Heart right ventricle (tissue), 16 donors: ENCODE measurements around the gene FOXO3. TPM values are rescaled to one million over a fixed set of nuclear protein-coding genes. Genes with fewer than 3 reads are reported as not detected.

ENCODE experiments used
- ATAC-seq, 8 donors: fragments of 200-7000 bp; cut with Tn5 transposase; one replicate each; pipeline ENCODE4 v1.9.1; 2020; ENCODE audit warnings: mild to moderate bottlenecking in 8 of 8, moderate library complexity in 8 of 8, moderate number of reproducible peaks in 1 of 8
- DNase-seq, 2 donors: peaks; one replicate each; pipeline ENCODE4 v3.0.0-alpha.2; 2020
- H3K27ac ChIP-seq, 10 donors: fragments of 200-600 bp; sonication (generic) in 2 of 10; one replicate each; pipeline versions ENCODE4 v1.5.0 to v1.8.0; 2020 to 2022; ENCODE audit warnings: mild to moderate bottlenecking in 3 of 10
- H3K27me3 ChIP-seq, 7 donors: fragments of 200-600 bp; one replicate each; pipeline ENCODE4 v1.8.0; 2021 to 2022; ENCODE audit warnings: mild to moderate bottlenecking in 2 of 7
- H3K36me3 ChIP-seq, 9 donors: fragments of 200-600 bp; sonication (generic) in 1 of 9; one replicate each; pipeline versions ENCODE4 v1.5.0 to v1.8.0; 2020 to 2022; ENCODE audit warnings: mild to moderate bottlenecking in 2 of 9
- H3K4me1 ChIP-seq, 9 donors: fragments of 200-600 bp; sonication (generic) in 1 of 9; one replicate each; pipeline versions ENCODE4 v1.5.0 to v1.8.0; 2020 to 2022; ENCODE audit warnings: mild to moderate bottlenecking in 4 of 9
- H3K4me3 ChIP-seq, 10 donors: fragments of 200-600 bp; sonication (generic) in 2 of 10; one replicate each; pipeline versions ENCODE4 v1.5.0 to v1.8.0; 2020 to 2022; ENCODE audit warnings: mild to moderate bottlenecking in 7 of 10, moderate library complexity in 2 of 10
- H3K9me3 ChIP-seq, 11 donors: fragments of 200-600 bp in 10 of 11; sonication (generic) in 2 of 11; one replicate each; pipeline versions ENCODE4 v1.5.0 to v1.8.0; 2013 to 2022; ENCODE audit warnings: mild to moderate bottlenecking in 2 of 11, control low read depth in 1 of 11, moderate library complexity in 1 of 11
- WGBS, 2 donors: extraction: QIAGEN DNeasy Blood & Tissue Kit; methylation state at CpG; one replicate each; pipeline ENCODE4 v1.1.7; 2013; ENCODE audit warnings: inconsistent platforms in 1 of 2; 5-methylcytosine and 5-hydroxymethylcytosine counted together
- intact Hi-C, 10 donors: fragments of 100-400 bp; cut with DNase I; formaldehyde crosslinking; loops; one replicate each; pipeline versions ENCODE4 v1.11.1 to v1.14.2; 2022
- polyA plus RNA-seq, 2 donors: library from polyadenylated mRNA; stranded (reverse); fragments of 200-250 nt; gene quantifications; one replicate each; pipeline ENCODE4 v1.2.3, GENCODE V29; 2013
- total RNA-seq, 10 donors: library from RNA; stranded (reverse); fragmentation: NEBNext Ultra II Directional in 3 of 10; extraction: Animal tissue kit (Norgen Biotek cat#: 25700) in 3 of 10; gene quantifications; one replicate each; pipeline versions ENCODE4 v1.2.1 to v1.2.4, GENCODE V29; 2021 to 2023
- TF ChIP-seq, protein P1 (sequence below), 9 donors: fragments of 200-600 bp; sonication (generic) in 2 of 9; IDR thresholded peaks; one replicate each; pipeline versions ENCODE4 v1.5.0 to v1.8.0; 2021 to 2022; ENCODE audit warnings: antibody characterized with exemption in 9 of 9, mild to moderate bottlenecking in 5 of 9, moderate library complexity in 1 of 9
- donor health status: Arrhythmogenic right ventricular cardiomyopathy.
- donor health status: ischemic (EF 13 %, LVEDD 7.1; RV severe dilation, severe dysfunction).
- donor health status: healthy with polysubstance abuse.
- donor health status: DM: no; HTN: yes; CAD: no.
- donor health status: DM: no; HTN: no; CAD: no.
- donor health status: ischemic (EF 25% LVEDD 6.9; RV normal size, moderate dysfunction).
- donor health status: ischemic (EF 25% LVEDD 5.7; RV mildly dilated, moderate dysfunction).
- donor health status: healthy.
- donor health status: DM: yes; HTN: yes; CAD: no.
- donor health status: Ischemic cardiomyopathy.
- donor health status: ischemic (EF 35%, LVEDD 5.7; RV mildly dilated, moderate dysfunction).
- donor health status: nonischemic (EF 11% LVEDD 7.7; RV severe dilation, severe dysfunction).
- donor health status: DM: yes; HTN: yes; CAD: no.
- donor health status: PGD.
- donor health status: ischemic (EF 29% LVEDD 5.4; RV normal size, mild dysfunction).
- donor health status: nonischemic (EF 23%, LVEDD 6.1; RV moderate dilation, normal function).

The FOXO3 gene
- total and polyA plus RNA-seq, 12 donors = 16.8 to 52.6 (median 37.0) TPM

DNA sequence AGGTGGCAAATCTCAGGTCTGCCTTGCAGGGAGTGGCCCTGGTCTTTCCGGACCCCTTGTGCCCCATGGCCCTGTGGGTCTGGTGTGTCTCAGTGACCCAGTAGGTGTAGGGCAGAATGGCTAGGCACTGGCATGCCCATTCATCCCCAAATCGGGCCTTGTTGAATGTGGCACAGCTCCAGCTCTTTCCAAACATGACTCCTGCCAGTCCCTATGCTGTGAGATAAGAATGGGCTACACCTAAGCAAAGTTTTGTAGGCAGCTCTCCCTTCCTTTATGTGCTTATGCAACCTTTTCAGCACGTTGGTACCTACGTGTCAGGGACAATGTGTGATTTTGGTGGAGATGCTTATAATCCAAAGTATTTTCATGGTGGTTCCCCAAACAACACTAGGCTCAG lies 33.9 kb downstream of the FOXO3 start:
- peak overlapping the region in 7 of 10 donors; percentile 13 to 84 (median 34) for H3K27ac ChIP-seq
- intact Hi-C loops = no loop called here
- TF ChIP-seq, protein P1, sequence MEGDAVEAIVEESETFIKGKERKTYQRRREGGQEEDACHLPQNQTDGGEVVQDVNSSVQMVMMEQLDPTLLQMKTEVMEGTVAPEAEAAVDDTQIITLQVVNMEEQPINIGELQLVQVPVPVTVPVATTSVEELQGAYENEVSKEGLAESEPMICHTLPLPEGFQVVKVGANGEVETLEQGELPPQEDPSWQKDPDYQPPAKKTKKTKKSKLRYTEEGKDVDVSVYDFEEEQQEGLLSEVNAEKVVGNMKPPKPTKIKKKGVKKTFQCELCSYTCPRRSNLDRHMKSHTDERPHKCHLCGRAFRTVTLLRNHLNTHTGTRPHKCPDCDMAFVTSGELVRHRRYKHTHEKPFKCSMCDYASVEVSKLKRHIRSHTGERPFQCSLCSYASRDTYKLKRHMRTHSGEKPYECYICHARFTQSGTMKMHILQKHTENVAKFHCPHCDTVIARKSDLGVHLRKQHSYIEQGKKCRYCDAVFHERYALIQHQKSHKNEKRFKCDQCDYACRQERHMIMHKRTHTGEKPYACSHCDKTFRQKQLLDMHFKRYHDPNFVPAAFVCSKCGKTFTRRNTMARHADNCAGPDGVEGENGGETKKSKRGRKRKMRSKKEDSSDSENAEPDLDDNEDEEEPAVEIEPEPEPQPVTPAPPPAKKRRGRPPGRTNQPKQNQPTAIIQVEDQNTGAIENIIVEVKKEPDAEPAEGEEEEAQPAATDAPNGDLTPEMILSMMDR (IDR thresholded peaks at IDR 0.05) = no peak
- no peaks in the 10 kb centered on the region for H3K9me3 ChIP-seq
- H3K36me3 ChIP-seq = no peaks in the 10 kb centered on the region
- no peaks in the 10 kb centered on the region for H3K27me3 ChIP-seq
- WGBS, 2 donors = 48 to 57% methylated on average over 4 of the region's 4 CpGs
- H3K4me3 ChIP-seq = no peak overlapping the region
- peaks cover 53 to 100% (median 99%) of the 10 kb centered on the region in 9 donors for H3K4me1 ChIP-seq
- no peak for DNase-seq
- ATAC-seq = peak in 6 of 8 donors; percentile 20 to 52 (median 25)

DNA sequence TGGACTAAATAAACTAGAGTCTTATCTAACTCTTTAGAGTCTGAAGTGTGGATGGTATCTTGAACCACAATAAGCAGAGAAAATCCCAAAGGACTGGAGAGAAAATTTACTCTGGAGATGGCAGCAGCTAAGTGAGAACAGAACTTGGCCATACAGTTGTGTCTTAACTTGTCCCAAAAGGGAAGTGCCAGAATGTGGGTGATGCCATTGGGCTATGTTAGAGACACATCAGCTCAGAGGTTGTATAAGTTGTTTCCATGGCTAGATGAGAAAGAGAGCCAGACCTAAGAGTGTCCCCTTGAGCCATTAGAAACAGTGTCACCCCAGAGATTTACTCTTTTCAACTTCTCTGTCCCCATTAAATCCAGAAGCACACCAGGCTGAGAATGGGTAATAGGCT lies 36.2 kb downstream of the FOXO3 start:
- Histone ChIP-seq H3K9me3 (no peaks in the 10 kb centered on the region), H3K27me3 (no peaks in the 10 kb centered on the region), H3K36me3 (no peaks in the 10 kb centered on the region), H3K4me3 (no peak overlapping the region), H3K27ac (peak overlapping the region in 9 of 10 donors; percentile 0 to 73 (median 47)), H3K4me1 (peaks cover 38 to 87% (median 79%) of the 10 kb centered on the region in 9 donors)
- TF ChIP-seq, protein P1 (IDR thresholded peaks at IDR 0.05) = no peak
- DNase-seq (no peak), ATAC-seq (peak in 4 of 8 donors; percentile 28 to 31 (median 30))
- intact Hi-C loops = no loop called here

- H3K4me3 ChIP-seq = no peak overlapping the region
- no peaks in the 10 kb centered on the region for H3K27me3 ChIP-seq
- TF ChIP-seq, protein P1 (IDR thresholded peaks at IDR 0.05) = no peak
- peak in 5 of 8 donors; percentile 43 to 50 (median 47) for ATAC-seq
- H3K36me3 ChIP-seq = no peaks in the 10 kb centered on the region
- H3K27ac ChIP-seq = peak overlapping the region in 8 of 10 donors; percentile 32 to 73 (median 50)
- no peaks in the 10 kb centered on the region for H3K9me3 ChIP-seq
- H3K4me1 ChIP-seq = peaks cover 30 to 87% (median 71%) of the 10 kb centered on the region in 9 donors
- WGBS, 2 donors = 40 to 44% methylated on average over 5 of the region's 5 CpGs
- intact Hi-C loops = no loop called here
- no peak for DNase-seq
Observed at GRCh38 chr6:108597572-108598304, 37.0 kb downstream of the FOXO3 start.

- H3K27ac ChIP-seq = peak overlapping the region in 7 of 10 donors; percentile 32 to 73 (median 49)
- 73 to 75% methylated on average over 2 of the region's 2 CpGs for WGBS, 2 donors
- intact Hi-C loops = no loop called here
- ATAC-seq (peak in 6 of 8 donors; percentile 17 to 77 (median 38)), DNase-seq (no peak)
- H3K36me3 ChIP-seq = no peaks in the 10 kb centered on the region
- no peak overlapping the region for H3K4me3 ChIP-seq
- H3K4me1 ChIP-seq = peaks cover 29 to 85% (median 64%) of the 10 kb centered on the region in 9 donors
- no peaks in the 10 kb centered on the region for H3K9me3 ChIP-seq
- TF ChIP-seq, protein P1 (IDR thresholded peaks at IDR 0.05) = no peak
- no peaks in the 10 kb centered on the region for H3K27me3 ChIP-seq
Observed at GRCh38 chr6:108598305-108598863, 37.7 kb downstream of the FOXO3 start.
